HEK293 (cell line): ENCODE measurements around the gene MOSMO.

Experiments
- CTCF ChIA-PET: fragments of 350-600 bp; formaldehyde crosslinking; extraction: SDS; loops from one replicate; lab custom pipeline; 2021; ENCODE audit warnings: antibody characterized with exemption; lab: Yijun Ruan, JAX
- POLR2A ChIA-PET: fragments of 300-600 bp; formaldehyde crosslinking; extraction: SDS; loops from one replicate; lab custom pipeline; 2020; ENCODE audit warnings: antibody characterized with exemption, inconsistent platforms; lab: Yijun Ruan, JAX
- H3K27ac ChIP-seq: fragments of 200-500 bp; sonication (Bioruptor generic); 2 replicates; pipeline ENCODE4 v1.5.1; 2014; ENCODE audit warnings: low read depth, low read length, control low read depth, inconsistent platforms; ENCODE audit errors: extremely low read depth
- H3K36me3 ChIP-seq, 2 experiments: fragments of 200-500 bp in 1 of 2; sonication (Bioruptor generic) in 1 of 2; 1 replicate in 1 of 2; 2 replicates in 1 of 2; pipeline ENCODE4 v1.5.1; 2014 to 2017; ENCODE audit warnings: inconsistent platforms in 2 of 2, low read length in 2 of 2; ENCODE audit not compliant: control insufficient read depth in 2 of 2, insufficient read depth in 1 of 2
- H3K4me1 ChIP-seq: fragments of 200-500 bp; sonication (Bioruptor generic); 2 replicates; pipeline ENCODE4 v1.5.1; 2014; ENCODE audit warnings: mild to moderate bottlenecking, low read length, inconsistent platforms; ENCODE audit not compliant: control insufficient read depth, insufficient read depth
- H3K4me3 ChIP-seq: 2 replicates; pipeline ENCODE4 v1.5.1; 2011; ENCODE audit warnings: low read depth, mild to moderate bottlenecking, control low read depth, low read length, moderate library complexity
- H3K9me3 ChIP-seq: fragments of 200-500 bp; sonication (Bioruptor generic); 2 replicates; pipeline ENCODE4 v1.5.1; 2014; ENCODE audit warnings: low read depth, low read length, inconsistent platforms; ENCODE audit not compliant: control insufficient read depth, insufficient read depth
- ATF2 ChIP-seq: fragments of 450-650 bp; formaldehyde crosslinking; IDR thresholded peaks from 2 replicates; pipeline ENCODE4 v1.5.1; 2016; ENCODE audit warnings: missing biosample characterization, missing genetic modification characterization, low read depth
- EGR2 ChIP-seq: fragments of 450-650 bp; formaldehyde crosslinking; IDR thresholded peaks from 2 replicates; pipeline ENCODE4 v1.5.1; 2016; ENCODE audit warnings: low read depth, missing biosample characterization, missing genetic modification characterization
- KLF9 ChIP-seq: fragments of 450-650 bp; formaldehyde crosslinking; IDR thresholded peaks from 2 replicates; pipeline ENCODE4 v1.5.1; 2016; ENCODE audit warnings: missing biosample characterization, missing genetic modification characterization, low read depth
- SCRT1 ChIP-seq: fragments of 450-650 bp; formaldehyde crosslinking; IDR thresholded peaks from 2 replicates; pipeline ENCODE4 v1.5.1; 2016; ENCODE audit warnings: missing biosample characterization, missing genetic modification characterization, borderline replicate concordance
- ZBTB11 ChIP-seq: fragments of 450-650 bp; formaldehyde crosslinking; conservative IDR thresholded peaks from 2 replicates; pipeline ENCODE4 v1.5.1; 2016; ENCODE audit warnings: low read depth, missing biosample characterization, missing genetic modification characterization
- ZBTB17 ChIP-seq: fragments of 450-650 bp; formaldehyde crosslinking; IDR thresholded peaks from 2 replicates; pipeline ENCODE4 v1.5.1; 2016; ENCODE audit warnings: missing biosample characterization, missing genetic modification characterization
- ZBTB44 ChIP-seq: fragments of 450-650 bp; IDR thresholded peaks from 2 replicates; pipeline ENCODE4 v1.5.1; 2018; ENCODE audit warnings: missing biosample characterization, mild to moderate bottlenecking, missing genetic modification characterization
- ZIC2 ChIP-seq: fragments of 450-650 bp; formaldehyde crosslinking; IDR thresholded peaks from 2 replicates; pipeline ENCODE4 v1.5.1; 2016; ENCODE audit warnings: missing biosample characterization, missing genetic modification characterization
- ZNF10 ChIP-seq: fragments of 450-650 bp; formaldehyde crosslinking; IDR thresholded peaks from 2 replicates; pipeline ENCODE4 v1.5.1; 2017; ENCODE audit warnings: missing biosample characterization, missing genetic modification characterization
- ZNF112 ChIP-seq: fragments of 450-650 bp; formaldehyde crosslinking; IDR thresholded peaks from 2 replicates; pipeline ENCODE4 v1.5.0; 2017; ENCODE audit warnings: missing biosample characterization, missing genetic modification characterization
- ZNF221 ChIP-seq: fragments of 450-650 bp; formaldehyde crosslinking; IDR thresholded peaks from 2 replicates; pipeline ENCODE4 v1.5.1; 2017; ENCODE audit warnings: missing biosample characterization, missing genetic modification characterization, borderline replicate concordance
- ZNF223 ChIP-seq: fragments of 450-650 bp; formaldehyde crosslinking; IDR thresholded peaks from 2 replicates; pipeline ENCODE4 v1.5.1; 2016; ENCODE audit warnings: missing biosample characterization, missing genetic modification characterization
- ZNF354C ChIP-seq: fragments of 450-650 bp; formaldehyde crosslinking; IDR thresholded peaks from 2 replicates; pipeline ENCODE4 v1.5.1; 2016; ENCODE audit warnings: missing biosample characterization, missing genetic modification characterization, low read depth, borderline replicate concordance
- ZNF394 ChIP-seq: fragments of 450-650 bp; formaldehyde crosslinking; IDR thresholded peaks from 2 replicates; pipeline ENCODE4 v1.5.1; 2016; ENCODE audit warnings: missing biosample characterization, missing genetic modification characterization, mild to moderate bottlenecking, moderate library complexity, borderline replicate concordance
- ZNF521 ChIP-seq: fragments of 450-650 bp; formaldehyde crosslinking; IDR thresholded peaks from 2 replicates; pipeline ENCODE4 v1.5.1; 2017; ENCODE audit warnings: missing biosample characterization, mild to moderate bottlenecking, missing genetic modification characterization
- ZNF701 ChIP-seq: fragments of 450-650 bp; formaldehyde crosslinking; IDR thresholded peaks from 2 replicates; pipeline ENCODE4 v1.5.1; 2016; ENCODE audit warnings: missing biosample characterization, missing genetic modification characterization
- ZNF707 ChIP-seq: fragments of 450-650 bp; formaldehyde crosslinking; IDR thresholded peaks from 2 replicates; pipeline ENCODE4 v1.5.1; 2016; ENCODE audit warnings: missing biosample characterization, missing genetic modification characterization
- ZNF747 ChIP-seq: fragments of 450-650 bp; formaldehyde crosslinking; IDR thresholded peaks from 2 replicates; pipeline ENCODE4 v1.5.1; 2016; ENCODE audit warnings: missing biosample characterization, missing genetic modification characterization
- ZNF768 ChIP-seq: fragments of 450-650 bp; formaldehyde crosslinking; IDR thresholded peaks from 2 replicates; pipeline ENCODE4 v1.5.1; 2018; ENCODE audit warnings: missing biosample characterization, mild to moderate bottlenecking, missing genetic modification characterization
- ZSCAN4 ChIP-seq: fragments of 450-650 bp; formaldehyde crosslinking; IDR thresholded peaks from 2 replicates; pipeline ENCODE4 v1.5.1; 2017; ENCODE audit warnings: missing biosample characterization, missing genetic modification characterization

MOSMO gene

GRCh38 chr16:21973945-21974344, 34.0 kb upstream of the MOSMO start:
- Histone ChIP-seq H3K9me3 (no peaks in the 10 kb centered on the region), H3K4me3 (no peak overlapping the region), H3K4me1 (no peaks in the 10 kb centered on the region), H3K36me3 (peaks cover 63 to 97% of the 10 kb centered on the region in 2 experiments), H3K27ac (no peak overlapping the region)
- POLR2A ChIA-PET = no interaction called here
- TF ChIP-seq ZNF521 (no peak), ATF2 (tag by site-specific recombination) (peak; percentile 56; the same call in 1 of the 2 replicates)
- CTCF ChIA-PET = interaction anchor here (1.2 kb wide), 1 partner anchor 103 kb away, joined by 4 read pairs; no protein-coding TSS in a partner anchor

GRCh38 chr16:21980032-21980431, 27.9 kb upstream of the MOSMO start:
- H3K4me1 ChIP-seq = no peaks in the 10 kb centered on the region
- H3K4me3 ChIP-seq = no peak overlapping the region
- no peaks in the 10 kb centered on the region for H3K9me3 ChIP-seq
- H3K27ac ChIP-seq = no peak overlapping the region
- TF ChIP-seq ZIC2 (tag by site-specific recombination) = no peak
- TF ChIP-seq, all 188 proteins: peak for 0
- ChIA-PET CTCF (interaction anchor here (1.0 kb wide), 2 partner anchors 98 to 209 kb away, joined by 3 to 5 read pairs; no protein-coding TSS in a partner anchor), POLR2A (no interaction called here)
- peaks cover 70 to 99% of the 10 kb centered on the region in 2 experiments for H3K36me3 ChIP-seq

- Histone ChIP-seq H3K4me3 (no peak overlapping the region), H3K4me1 (no peaks in the 10 kb centered on the region), H3K27ac (no peak overlapping the region), H3K36me3 (peaks cover 50 to 94% of the 10 kb centered on the region in 2 experiments), H3K9me3 (no peaks in the 10 kb centered on the region)
- POLR2A ChIA-PET = no interaction called here
- CTCF ChIA-PET = no interaction called here
- no peak for TF ChIP-seq SCRT1 (tag by site-specific recombination)
- no peak for TF ChIP-seq ZNF223 (tag by site-specific recombination)
- TF ChIP-seq ZNF112 (tag by site-specific recombination) = no peak
- no peak for TF ChIP-seq EGR2 (tag by site-specific recombination)
- no peak for TF ChIP-seq ZNF394 (tag by site-specific recombination)
- TF ChIP-seq ZNF768 (tag by site-specific recombination) = no peak
- no peak for TF ChIP-seq ZBTB44 (tag by site-specific recombination)
- no peak for TF ChIP-seq ZNF707 (tag by site-specific recombination)
- TF ChIP-seq ZBTB17 (tag by site-specific recombination) = no peak
- TF ChIP-seq ZNF747 (tag by site-specific recombination) = no peak
- no peak for TF ChIP-seq ZNF354C
- no peak for TF ChIP-seq ZBTB11 (tag by site-specific recombination)
- no peak for TF ChIP-seq ZNF701 (tag by site-specific recombination)
- no peak for TF ChIP-seq KLF9
- TF ChIP-seq ZNF10 (tag by site-specific recombination) = no peak
- TF ChIP-seq ZSCAN4 (tag by site-specific recombination) = no peak
- TF ChIP-seq ZNF221 = no peak
These were observed 25.8 kb upstream of the MOSMO start for GRCh38 chr16:21982108-21982507.
